ENCODE measurements around the gene PLA2G5.

PLA2G5 gene

GRCh38 chr1:20108366-20109123 lies 38.6 kb downstream of the PLA2G5 start:
- H3K9me3 ChIP-seq (ENCODE audit: low read length) = no peaks in the 10 kb centered on the region
- H3K9ac ChIP-seq (ENCODE audit: low read length) = no peak overlapping the region
- no peaks in the 10 kb centered on the region for H3K9me2 ChIP-seq (ENCODE audit: low read depth, low read length)
- H3K4me3 ChIP-seq (ENCODE audit: low read depth, low read length, poor library complexity, severe bottlenecking) = no peak overlapping the region
- no peak overlapping the region for H2AFZ ChIP-seq (ENCODE audit: low read length)
- no peak overlapping the region for H3K27ac ChIP-seq (ENCODE audit: low read depth, low read length, poor library complexity, severe bottlenecking)
- no peaks in the 10 kb centered on the region; the same call in 1 of the 2 replicates for H3K27me3 ChIP-seq (ENCODE audit: insufficient read depth, low read length)
- no peaks in the 10 kb centered on the region for H4K20me1 ChIP-seq (ENCODE audit: insufficient read depth, low read length)
- TF ChIP-seq CTCF (IDR thresholded peaks at IDR 0.05; ENCODE audit: low read length) (no peak), EZH2 (IDR thresholded peaks at IDR 0.05; ENCODE audit: borderline replicate concordance, low read length) (no peak)
- H3K4me2 ChIP-seq (ENCODE audit: low read length) = no peak overlapping the region
- H3K79me2 ChIP-seq (ENCODE audit: insufficient read depth, low read length) = no peaks in the 10 kb centered on the region
- no peaks in the 10 kb centered on the region for H3K36me3 ChIP-seq (ENCODE audit: insufficient read depth, low read length)
- no peaks in the 10 kb centered on the region for H3F3A ChIP-seq (ENCODE audit: insufficient read depth, low read length)
- H3K4me1 ChIP-seq (ENCODE audit: insufficient read depth, low read length, severe bottlenecking) = no peaks in the 10 kb centered on the region

- Histone ChIP-seq H3K9me3 (ENCODE audit: low read length) (no peaks in the 10 kb centered on the region), H3K4me2 (ENCODE audit: low read length) (no peak overlapping the region), H4K20me1 (ENCODE audit: insufficient read depth, low read length) (no peaks in the 10 kb centered on the region), H3K4me1 (ENCODE audit: insufficient read depth, low read length, severe bottlenecking) (no peaks in the 10 kb centered on the region), H3F3A (ENCODE audit: insufficient read depth, low read length) (no peaks in the 10 kb centered on the region), H3K27ac (ENCODE audit: low read depth, low read length, poor library complexity, severe bottlenecking) (no peak overlapping the region), H3K36me3 (ENCODE audit: insufficient read depth, low read length) (no peaks in the 10 kb centered on the region), H3K4me3 (ENCODE audit: low read depth, low read length, poor library complexity, severe bottlenecking) (no peak overlapping the region), H3K9ac (ENCODE audit: low read length) (no peak overlapping the region), H2AFZ (ENCODE audit: low read length) (no peak overlapping the region), H3K9me2 (ENCODE audit: low read depth, low read length) (no peaks in the 10 kb centered on the region), H3K79me2 (ENCODE audit: insufficient read depth, low read length) (no peaks in the 10 kb centered on the region), H3K27me3 (ENCODE audit: insufficient read depth, low read length) (no peaks in the 10 kb centered on the region; the same call in 1 of the 2 replicates)
- TF ChIP-seq CTCF (IDR thresholded peaks at IDR 0.05; ENCODE audit: low read length) (no peak), EZH2 (IDR thresholded peaks at IDR 0.05; ENCODE audit: borderline replicate concordance, low read length) (no peak)
Observed at GRCh38 chr1:20109223-20109856, 39.3 kb downstream of the PLA2G5 start.

- TF ChIP-seq CTCF (IDR thresholded peaks at IDR 0.05; ENCODE audit: low read length) = no peak
- TF ChIP-seq EZH2 (IDR thresholded peaks at IDR 0.05; ENCODE audit: borderline replicate concordance, low read length) = no peak
Observed at GRCh38 chr1:20110679-20111078, 40.7 kb downstream of the PLA2G5 start.

More at GRCh38 chr1:20110679-20111078, 40.7 kb downstream of the PLA2G5 start:
- H3F3A ChIP-seq (ENCODE audit: insufficient read depth, low read length) = no peaks in the 10 kb centered on the region
- no peak overlapping the region for H3K4me3 ChIP-seq (ENCODE audit: low read depth, low read length, poor library complexity, severe bottlenecking)
- no peak overlapping the region for H3K9ac ChIP-seq (ENCODE audit: low read length)
- no peaks in the 10 kb centered on the region for H3K79me2 ChIP-seq (ENCODE audit: insufficient read depth, low read length)
- no peaks in the 10 kb centered on the region for H4K20me1 ChIP-seq (ENCODE audit: insufficient read depth, low read length)
- no peak overlapping the region for H2AFZ ChIP-seq (ENCODE audit: low read length)
- H3K9me2 ChIP-seq (ENCODE audit: low read depth, low read length) = no peaks in the 10 kb centered on the region
- H3K36me3 ChIP-seq (ENCODE audit: insufficient read depth, low read length) = no peaks in the 10 kb centered on the region
- no peaks in the 10 kb centered on the region for H3K4me1 ChIP-seq (ENCODE audit: insufficient read depth, low read length, severe bottlenecking)
- H3K4me2 ChIP-seq (ENCODE audit: low read length) = no peak overlapping the region
- no peaks in the 10 kb centered on the region for H3K27me3 ChIP-seq (ENCODE audit: insufficient read depth, low read length)
- H3K9me3 ChIP-seq (ENCODE audit: low read length) = no peaks in the 10 kb centered on the region
- no peak overlapping the region for H3K27ac ChIP-seq (ENCODE audit: low read depth, low read length, poor library complexity, severe bottlenecking)

All from OCI-LY1 (cell line).